ENCODE results near the gene C11orf91. TPM values are rescaled to one million over a fixed set of nuclear protein-coding genes. Genes with fewer than 3 reads are reported as not detected.

Gene C11orf91
- total RNA-seq, 1 experiment from 2014 or later, result 0.22 TPM

- TF ChIP-seq ATF3 (CRISPR knock-in tag; conservative IDR thresholded peaks at IDR 0.05) (no peak), ATF1 (CRISPR knock-in tag; IDR thresholded peaks at IDR 0.05) (no peak), ZNF416 (CRISPR knock-in tag; IDR thresholded peaks at IDR 0.05) (no peak)
Observed at GRCh38 chr11:33704240-33705002, 3.8 kb upstream of the C11orf91 start (continued).

- no peak overlapping the region for H3K4me3 Mint-ChIP-seq
- CTCF ChIA-PET, result interaction anchor here (2.9 kb wide), 1 partner anchor 39 kb away, joined by 10 read pairs; no protein-coding TSS in a partner anchor
- no peaks in the 10 kb centered on the region for H3K9me3 Mint-ChIP-seq
- H3K27me3 Mint-ChIP-seq (ENCODE audit: low read depth), result peaks cover 11% of the 10 kb centered on the region
- DNase-seq (ENCODE audit: low spot score) (no peak), ATAC-seq (no peak)
- POLR2A ChIA-PET, result no interaction called here
- H3K4me1 Mint-ChIP-seq, result peaks cover 20% of the 10 kb centered on the region
- no peak overlapping the region for H3K27ac Mint-ChIP-seq
- H3K36me3 Mint-ChIP-seq, result peaks cover 2% of the 10 kb centered on the region
- TF ChIP-seq PREB (CRISPR knock-in tag; IDR thresholded peaks at IDR 0.05; ENCODE audit: borderline replicate concordance), result no peak
- no peak for TF ChIP-seq NR2C2 (CRISPR knock-in tag; IDR thresholded peaks at IDR 0.05)
- TF ChIP-seq ETV6 (CRISPR knock-in tag; IDR thresholded peaks at IDR 0.05), result no peak
- no peak for TF ChIP-seq ZNF416 (CRISPR knock-in tag; IDR thresholded peaks at IDR 0.05)
- no peak for TF ChIP-seq E2F1 (CRISPR knock-in tag; IDR thresholded peaks at IDR 0.05)
- TF ChIP-seq USF1 (CRISPR knock-in tag; IDR thresholded peaks at IDR 0.05), result no peak
Observed at GRCh38 chr11:33703788-33704187, 3.2 kb upstream of the C11orf91 start.

- Mint-ChIP-seq H3K36me3 (no peaks in the 10 kb centered on the region), H3K4me3 (no peak overlapping the region), H3K4me1 (peaks cover 20% of the 10 kb centered on the region), H3K27me3 (ENCODE audit: low read depth) (peaks cover 11% of the 10 kb centered on the region), H3K27ac (no peak overlapping the region), H3K9me3 (no peaks in the 10 kb centered on the region)
- ChIA-PET CTCF (interaction anchor here (2.9 kb wide), 1 partner anchor 39 kb away, joined by 10 read pairs; no protein-coding TSS in a partner anchor), POLR2A (no interaction called here)
- DNase-seq (ENCODE audit: low spot score) (no peak), ATAC-seq (no peak)
- TF ChIP-seq NR1H2 (CRISPR knock-in tag; IDR thresholded peaks at IDR 0.05), result no peak
- TF ChIP-seq SMAD4 (CRISPR knock-in tag; IDR thresholded peaks at IDR 0.05), result no peak
- TF ChIP-seq ZNF396 (CRISPR knock-in tag; IDR thresholded peaks at IDR 0.05; ENCODE audit: borderline replicate concordance), result no peak
- TF ChIP-seq KAT7 (CRISPR knock-in tag; IDR thresholded peaks at IDR 0.05; ENCODE audit: borderline replicate concordance), result no peak
- TF ChIP-seq ATF6 (CRISPR knock-in tag; IDR thresholded peaks at IDR 0.05), result no peak
- TF ChIP-seq AR (CRISPR knock-in tag; IDR thresholded peaks at IDR 0.05), result no peak
- TF ChIP-seq ZSCAN18 (CRISPR knock-in tag; IDR thresholded peaks at IDR 0.05), result no peak
- no peak for TF ChIP-seq IRF1 (CRISPR knock-in tag; IDR thresholded peaks at IDR 0.05)
- TF ChIP-seq CBFB (CRISPR knock-in tag; IDR thresholded peaks at IDR 0.05; ENCODE audit: low read depth), result no peak
- TF ChIP-seq RELA (CRISPR knock-in tag; IDR thresholded peaks at IDR 0.05; ENCODE audit: borderline replicate concordance), result no peak
- TF ChIP-seq MYBL2 (CRISPR knock-in tag; IDR thresholded peaks at IDR 0.05), result no peak
- no peak for TF ChIP-seq TEAD4 (CRISPR knock-in tag; IDR thresholded peaks at IDR 0.05)
- no peak for TF ChIP-seq ZNF219 (CRISPR knock-in tag; IDR thresholded peaks at IDR 0.05; ENCODE audit: borderline replicate concordance)
- no peak for TF ChIP-seq OVOL2 (CRISPR knock-in tag; IDR thresholded peaks at IDR 0.05; ENCODE audit: borderline replicate concordance)
- no peak for TF ChIP-seq ETV6 (CRISPR knock-in tag; IDR thresholded peaks at IDR 0.05)
- no peak for TF ChIP-seq EMX1 (CRISPR knock-in tag; IDR thresholded peaks at IDR 0.05)
Observed at GRCh38 chr11:33703234-33703633, 2.6 kb upstream of the C11orf91 start.
